Measurements from ENCODE around the gene SCGB3A2.

GRCh38 chr5:147925020-147925419 is 46.5 kb downstream of the SCGB3A2 start:
- TF ChIP-seq POLR2AphosphoS5 (IDR thresholded peaks at IDR 0.05; ENCODE audit: borderline replicate concordance, low read depth, low read length) (no peak), EZH2 (IDR thresholded peaks at IDR 0.05) (no peak)

Data from SK-N-MC (cell line).